Measurements from ENCODE around the gene GIGYF2. TPM values are rescaled to one million over a fixed set of nuclear protein-coding genes. Genes with fewer than 3 reads are reported as not detected.

GIGYF2 gene
- polyA plus RNA-seq, 2 donors = 10.9 to 11.0 TPM

DNA sequence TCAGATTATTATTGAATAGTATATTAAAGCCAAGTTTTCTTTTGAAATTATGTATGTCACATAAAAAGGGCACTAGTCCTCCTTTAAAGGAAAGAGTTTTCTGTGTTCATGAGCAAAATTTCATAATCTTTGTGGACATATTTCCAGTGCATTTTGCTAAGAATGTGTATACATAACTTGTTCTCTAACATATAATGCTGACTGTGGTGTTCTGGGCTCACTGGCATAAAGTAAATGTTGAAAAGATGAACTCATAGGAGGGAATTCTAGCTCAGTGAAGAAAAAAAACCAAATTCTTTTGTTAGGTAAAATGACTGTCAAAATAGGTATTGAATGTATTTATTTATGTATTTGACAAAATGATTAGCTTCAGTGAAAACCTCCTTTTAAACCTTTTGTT is 73.1 kb downstream of the GIGYF2 start:
- Histone ChIP-seq H3K27me3 (ENCODE audit: control insufficient read depth in 1 of 2, insufficient read depth in 2 of 2, low read length in 2 of 2) (no peaks in the 10 kb centered on the region), H3K4me1 (ENCODE audit: control insufficient read depth in 2 of 2, insufficient read depth in 2 of 2, low read length in 1 of 2) (peaks cover 0 to 2% of the 10 kb centered on the region in 2 donors), H3K36me3 (ENCODE audit: control insufficient read depth in 2 of 2, insufficient read depth in 2 of 2, low read length in 1 of 2) (peaks cover 3 to 9% of the 10 kb centered on the region in 2 donors)

DNA sequence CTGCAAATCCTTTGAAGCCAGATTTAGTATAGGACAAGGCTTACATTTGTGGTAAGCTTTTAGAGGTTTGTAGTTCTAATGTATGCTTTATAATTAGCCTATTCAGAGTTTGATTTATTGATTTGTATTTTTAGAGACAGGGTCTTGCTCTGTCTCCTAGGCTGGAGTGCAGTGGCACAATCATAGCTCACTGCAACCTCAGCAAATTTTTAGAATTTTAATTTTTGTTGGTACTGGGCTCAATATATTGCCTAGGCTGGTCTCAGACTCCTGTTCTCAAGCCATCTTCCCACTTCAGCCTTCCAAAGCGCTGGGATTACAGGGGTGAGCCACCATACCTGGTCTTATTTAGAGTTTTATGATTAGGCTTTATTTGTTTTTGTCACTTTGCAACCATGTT is 74.7 kb downstream of the GIGYF2 start:
- peaks cover 3 to 9% of the 10 kb centered on the region in 2 donors for H3K36me3 ChIP-seq (ENCODE audit: control insufficient read depth in 2 of 2, insufficient read depth in 2 of 2, low read length in 1 of 2)
- H3K9me3 ChIP-seq (ENCODE audit: control insufficient read depth in 2 of 2, insufficient read depth in 1 of 2, low read depth in 1 of 2, low read length in 1 of 2) = no peaks in the 10 kb centered on the region
- H3K4me3 ChIP-seq (ENCODE audit: low read depth in 1 of 2, low read length in 2 of 2) = no peak overlapping the region
- H3K27ac ChIP-seq (ENCODE audit: low read depth in 2 of 2, low read length in 1 of 2) = no peak overlapping the region
- no peaks in the 10 kb centered on the region for H3K27me3 ChIP-seq (ENCODE audit: control insufficient read depth in 1 of 2, insufficient read depth in 2 of 2, low read length in 2 of 2)
- peaks cover 0 to 2% of the 10 kb centered on the region in 2 donors for H3K4me1 ChIP-seq (ENCODE audit: control insufficient read depth in 2 of 2, insufficient read depth in 2 of 2, low read length in 1 of 2)
- WGBS, 2 donors = 97 to 100% methylated on average over 1 of the region's 1 CpG

More for the DNA sequence above, 73.1 kb downstream of the GIGYF2 start:
- H3K27ac ChIP-seq (ENCODE audit: low read depth in 2 of 2, low read length in 1 of 2) = no peak overlapping the region
- H3K9me3 ChIP-seq (ENCODE audit: control insufficient read depth in 2 of 2, insufficient read depth in 1 of 2, low read depth in 1 of 2, low read length in 1 of 2) = no peaks in the 10 kb centered on the region
- no peak overlapping the region for H3K4me3 ChIP-seq (ENCODE audit: low read depth in 1 of 2, low read length in 2 of 2)

DNA sequence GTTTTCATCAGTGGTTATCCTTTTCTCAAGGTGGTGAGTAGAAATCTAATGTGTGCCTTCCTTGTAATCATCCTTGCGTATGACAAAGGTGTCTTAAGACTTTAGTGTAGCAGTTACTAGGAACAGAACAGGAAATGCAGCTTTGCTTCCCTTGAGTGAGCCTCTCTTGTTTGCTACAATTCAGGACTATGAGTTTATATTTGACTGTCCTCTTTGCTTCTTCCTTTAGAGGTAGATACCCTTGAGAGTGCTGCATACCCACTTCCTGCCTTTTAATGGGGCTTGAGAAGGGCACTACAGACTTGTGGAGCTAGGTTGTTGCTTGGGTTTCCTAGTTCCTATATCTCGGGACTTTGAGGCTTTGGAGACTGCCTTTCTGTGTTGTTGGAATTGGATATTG is 75.4 kb downstream of the GIGYF2 start:
- Histone ChIP-seq H3K4me1 (ENCODE audit: control insufficient read depth in 2 of 2, insufficient read depth in 2 of 2, low read length in 1 of 2) (peaks cover 0 to 2% of the 10 kb centered on the region in 2 donors), H3K9me3 (ENCODE audit: control insufficient read depth in 2 of 2, insufficient read depth in 1 of 2, low read depth in 1 of 2, low read length in 1 of 2) (no peaks in the 10 kb centered on the region), H3K27me3 (ENCODE audit: control insufficient read depth in 1 of 2, insufficient read depth in 2 of 2, low read length in 2 of 2) (no peaks in the 10 kb centered on the region), H3K27ac (ENCODE audit: low read depth in 2 of 2, low read length in 1 of 2) (no peak overlapping the region), H3K36me3 (ENCODE audit: control insufficient read depth in 2 of 2, insufficient read depth in 2 of 2, low read length in 1 of 2) (peaks cover 3 to 9% of the 10 kb centered on the region in 2 donors), H3K4me3 (ENCODE audit: low read depth in 1 of 2, low read length in 2 of 2) (no peak overlapping the region)
- WGBS, 2 donors = 76 to 78% methylated on average over 2 of the region's 2 CpGs

DNA sequence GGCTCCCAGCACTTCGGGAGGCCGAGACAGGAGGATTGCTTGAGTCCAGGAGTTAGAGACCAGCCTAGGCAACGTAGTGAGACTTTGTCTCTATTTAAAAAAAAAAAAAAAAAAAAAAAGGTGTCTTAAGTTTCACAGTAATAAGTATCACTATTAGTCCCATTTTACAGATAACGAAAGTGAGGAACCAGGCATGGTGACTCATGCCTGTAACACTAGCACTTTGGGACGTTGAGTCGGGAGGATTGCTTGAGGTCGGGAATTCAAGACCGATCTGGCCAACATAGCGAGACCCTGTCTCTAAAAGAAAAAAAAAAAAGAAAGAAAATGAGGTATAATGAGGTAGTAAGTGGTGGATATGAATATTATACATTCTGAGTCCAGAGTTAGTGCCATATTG is 76.7 kb downstream of the GIGYF2 start:
- H3K9me3 ChIP-seq (ENCODE audit: control insufficient read depth in 2 of 2, insufficient read depth in 1 of 2, low read depth in 1 of 2, low read length in 1 of 2) = no peaks in the 10 kb centered on the region
- no peak overlapping the region for H3K27ac ChIP-seq (ENCODE audit: low read depth in 2 of 2, low read length in 1 of 2)
- 90 to 91% methylated on average over 9 of the region's 9 CpGs for WGBS, 2 donors
- H3K36me3 ChIP-seq (ENCODE audit: control insufficient read depth in 2 of 2, insufficient read depth in 2 of 2, low read length in 1 of 2) = peaks cover 3 to 4% of the 10 kb centered on the region in 2 donors
- H3K4me1 ChIP-seq (ENCODE audit: control insufficient read depth in 2 of 2, insufficient read depth in 2 of 2, low read length in 1 of 2) = peaks cover 0 to 2% of the 10 kb centered on the region in 2 donors
- H3K27me3 ChIP-seq (ENCODE audit: control insufficient read depth in 1 of 2, insufficient read depth in 2 of 2, low read length in 2 of 2) = no peaks in the 10 kb centered on the region
- H3K4me3 ChIP-seq (ENCODE audit: low read depth in 1 of 2, low read length in 2 of 2) = no peak overlapping the region

DNA sequence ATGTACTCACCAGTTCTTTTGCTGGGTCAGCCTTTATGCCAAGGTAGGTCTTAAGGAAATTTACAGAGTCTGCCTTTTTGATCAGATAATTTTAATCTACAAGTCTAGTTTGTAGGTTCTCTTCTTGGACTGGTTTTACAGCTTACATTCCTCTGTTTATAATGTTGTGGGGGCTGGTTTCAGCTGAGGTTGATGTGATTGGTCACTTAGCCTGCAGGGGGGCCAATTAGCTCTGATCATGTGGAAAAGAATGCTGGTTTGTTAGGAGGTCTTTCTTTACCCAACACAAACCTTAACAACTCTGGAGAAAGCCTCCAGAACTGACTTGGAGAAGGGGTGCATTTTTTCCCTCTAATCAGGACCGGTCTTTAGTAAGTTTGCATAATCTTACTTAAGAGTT is 79.3 kb downstream of the GIGYF2 start, which contains the start of gene KCNJ13:
KCNJ13 (minus strand) TSS at position 131 of the 400 bp plus-strand sequence. CDS start 5,203 bp downstream, outside the sequence.
- Histone ChIP-seq H3K27ac (ENCODE audit: low read depth in 2 of 2, low read length in 1 of 2) (no peak within 1 kb of the TSS), H3K9me3 (ENCODE audit: control insufficient read depth in 2 of 2, insufficient read depth in 1 of 2, low read depth in 1 of 2, low read length in 1 of 2) (no peaks in the 10 kb centered on the region), H3K27me3 (ENCODE audit: control insufficient read depth in 1 of 2, insufficient read depth in 2 of 2, low read length in 2 of 2) (no peaks in the 10 kb centered on the region), H3K4me1 (ENCODE audit: control insufficient read depth in 2 of 2, insufficient read depth in 2 of 2, low read length in 1 of 2) (peaks cover 0 to 2% of the 10 kb centered on the region in 2 donors), H3K36me3 (ENCODE audit: control insufficient read depth in 2 of 2, insufficient read depth in 2 of 2, low read length in 1 of 2) (peaks cover 0 to 2% of the 10 kb centered on the region in 2 donors), H3K4me3 (ENCODE audit: low read depth in 1 of 2, low read length in 2 of 2) (no peak within 1 kb of the TSS)
- 72 to 94% methylated on average over 1 of the region's 1 CpG for WGBS, 2 donors

DNA sequence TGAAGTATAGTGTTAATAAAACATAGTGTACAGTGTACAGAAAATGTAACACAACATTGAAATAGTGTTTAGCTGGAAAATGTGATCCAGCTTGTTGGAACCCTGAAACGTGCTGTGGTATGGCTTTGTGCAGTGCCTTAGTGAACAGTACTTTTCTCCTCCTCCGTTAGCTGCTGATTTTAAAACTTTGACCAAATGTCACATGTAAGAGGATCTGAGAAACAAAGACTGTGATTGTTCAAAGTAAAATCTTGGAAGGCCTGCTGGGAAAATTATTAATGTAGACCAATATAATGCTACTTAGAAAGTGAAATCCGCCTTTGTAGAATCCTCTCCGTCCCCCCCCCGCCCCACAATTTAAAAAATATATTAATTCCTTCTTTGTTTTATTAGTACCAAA is 80.1 kb downstream of the GIGYF2 start:
- H3K36me3 ChIP-seq (ENCODE audit: control insufficient read depth in 2 of 2, insufficient read depth in 2 of 2, low read length in 1 of 2) = peaks cover 0 to 2% of the 10 kb centered on the region in 2 donors
- H3K4me1 ChIP-seq (ENCODE audit: control insufficient read depth in 2 of 2, insufficient read depth in 2 of 2, low read length in 1 of 2) = peaks cover 0 to 2% of the 10 kb centered on the region in 2 donors
- H3K9me3 ChIP-seq (ENCODE audit: control insufficient read depth in 2 of 2, insufficient read depth in 1 of 2, low read depth in 1 of 2, low read length in 1 of 2) = no peaks in the 10 kb centered on the region
- no peaks in the 10 kb centered on the region for H3K27me3 ChIP-seq (ENCODE audit: control insufficient read depth in 1 of 2, insufficient read depth in 2 of 2, low read length in 2 of 2)
- 76 to 89% methylated on average over 5 of the region's 5 CpGs for WGBS, 2 donors
- H3K4me3 ChIP-seq (ENCODE audit: low read depth in 1 of 2, low read length in 2 of 2) = no peak overlapping the region
- no peak overlapping the region for H3K27ac ChIP-seq (ENCODE audit: low read depth in 2 of 2, low read length in 1 of 2)

DNA sequence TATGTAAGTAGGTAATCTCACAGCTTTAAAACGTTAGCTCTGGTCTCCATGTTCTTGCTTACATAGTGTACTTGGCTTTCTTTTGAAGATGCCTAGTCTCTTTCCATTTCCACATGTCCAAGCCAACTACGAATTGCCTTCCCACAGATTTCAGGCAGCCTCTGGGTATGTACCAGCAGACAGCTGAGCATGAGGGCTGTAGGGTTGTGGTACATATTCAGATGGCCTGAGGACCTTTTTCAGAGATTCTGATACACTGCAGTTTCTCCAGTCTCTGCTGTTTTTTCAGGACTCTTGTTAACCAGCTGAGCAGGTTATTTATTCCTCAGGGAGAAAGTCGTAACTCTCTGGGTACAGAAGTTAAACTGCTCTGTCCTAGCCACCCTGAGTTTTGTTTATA is 82.3 kb downstream of the GIGYF2 start:
- Histone ChIP-seq H3K27me3 (ENCODE audit: control insufficient read depth in 1 of 2, insufficient read depth in 2 of 2, low read length in 2 of 2) (no peaks in the 10 kb centered on the region), H3K27ac (ENCODE audit: low read depth in 2 of 2, low read length in 1 of 2) (peak overlapping the region in 1 of 2 donors; percentile 42), H3K4me1 (ENCODE audit: control insufficient read depth in 2 of 2, insufficient read depth in 2 of 2, low read length in 1 of 2) (no peaks in the 10 kb centered on the region), H3K36me3 (ENCODE audit: control insufficient read depth in 2 of 2, insufficient read depth in 2 of 2, low read length in 1 of 2) (no peaks in the 10 kb centered on the region), H3K4me3 (ENCODE audit: low read depth in 1 of 2, low read length in 2 of 2) (no peak overlapping the region), H3K9me3 (ENCODE audit: control insufficient read depth in 2 of 2, insufficient read depth in 1 of 2, low read depth in 1 of 2, low read length in 1 of 2) (no peaks in the 10 kb centered on the region)
- WGBS, 2 donors = 74 to 75% methylated on average over 3 of the region's 3 CpGs

DNA sequence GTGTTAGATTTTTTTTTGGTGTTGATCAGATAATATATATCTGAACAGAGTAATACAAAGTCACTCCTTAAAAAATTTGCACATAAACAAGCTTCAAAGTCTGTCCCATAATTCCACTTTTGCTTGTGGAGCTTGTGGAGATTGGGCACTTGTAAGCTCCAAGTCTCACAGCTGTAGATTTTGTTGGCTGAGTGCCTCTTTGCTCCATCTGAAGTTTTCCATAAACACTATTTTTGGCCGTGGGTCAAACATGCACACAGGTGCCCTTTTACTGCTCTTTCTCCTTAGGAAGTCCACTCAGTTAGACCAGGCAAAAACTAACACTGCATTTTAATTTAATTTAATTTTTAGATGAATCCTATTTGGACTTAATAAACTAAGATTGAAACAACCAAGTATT is 82.8 kb downstream of the GIGYF2 start:
- WGBS, 2 donors = 42 to 60% methylated on average over 1 of the region's 1 CpG
- Histone ChIP-seq H3K27ac (ENCODE audit: low read depth in 2 of 2, low read length in 1 of 2) (no peak overlapping the region), H3K4me1 (ENCODE audit: control insufficient read depth in 2 of 2, insufficient read depth in 2 of 2, low read length in 1 of 2) (no peaks in the 10 kb centered on the region), H3K27me3 (ENCODE audit: control insufficient read depth in 1 of 2, insufficient read depth in 2 of 2, low read length in 2 of 2) (no peaks in the 10 kb centered on the region), H3K36me3 (ENCODE audit: control insufficient read depth in 2 of 2, insufficient read depth in 2 of 2, low read length in 1 of 2) (no peaks in the 10 kb centered on the region), H3K4me3 (ENCODE audit: low read depth in 1 of 2, low read length in 2 of 2) (no peak overlapping the region), H3K9me3 (ENCODE audit: control insufficient read depth in 2 of 2, insufficient read depth in 1 of 2, low read depth in 1 of 2, low read length in 1 of 2) (no peaks in the 10 kb centered on the region)

DNA sequence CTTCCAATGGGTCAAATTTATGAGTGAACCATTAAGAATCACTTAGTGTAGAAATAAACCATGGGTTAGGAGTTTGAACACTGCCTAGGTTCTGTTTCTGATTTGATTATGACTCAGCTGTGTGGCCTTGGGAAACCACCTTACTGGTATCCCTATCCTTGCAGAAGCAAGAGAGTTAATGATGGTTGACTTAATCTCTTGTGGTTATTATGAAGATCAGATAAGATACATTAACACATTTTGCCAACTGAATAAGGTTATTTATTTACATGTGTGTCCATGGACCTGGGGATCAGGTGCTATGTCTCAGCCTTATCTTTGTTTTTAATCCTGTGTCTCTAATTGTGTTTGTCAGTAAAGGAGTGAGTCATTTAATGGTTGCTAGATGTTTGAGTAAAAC is 84.6 kb downstream of the GIGYF2 start:
- Histone ChIP-seq H3K36me3 (ENCODE audit: control insufficient read depth in 2 of 2, insufficient read depth in 2 of 2, low read length in 1 of 2) (peaks cover 2 to 5% of the 10 kb centered on the region in 2 donors), H3K27me3 (ENCODE audit: control insufficient read depth in 1 of 2, insufficient read depth in 2 of 2, low read length in 2 of 2) (no peaks in the 10 kb centered on the region), H3K9me3 (ENCODE audit: control insufficient read depth in 2 of 2, insufficient read depth in 1 of 2, low read depth in 1 of 2, low read length in 1 of 2) (no peaks in the 10 kb centered on the region), H3K4me3 (ENCODE audit: low read depth in 1 of 2, low read length in 2 of 2) (no peak overlapping the region), H3K4me1 (ENCODE audit: control insufficient read depth in 2 of 2, insufficient read depth in 2 of 2, low read length in 1 of 2) (no peaks in the 10 kb centered on the region), H3K27ac (ENCODE audit: low read depth in 2 of 2, low read length in 1 of 2) (no peak overlapping the region)

DNA sequence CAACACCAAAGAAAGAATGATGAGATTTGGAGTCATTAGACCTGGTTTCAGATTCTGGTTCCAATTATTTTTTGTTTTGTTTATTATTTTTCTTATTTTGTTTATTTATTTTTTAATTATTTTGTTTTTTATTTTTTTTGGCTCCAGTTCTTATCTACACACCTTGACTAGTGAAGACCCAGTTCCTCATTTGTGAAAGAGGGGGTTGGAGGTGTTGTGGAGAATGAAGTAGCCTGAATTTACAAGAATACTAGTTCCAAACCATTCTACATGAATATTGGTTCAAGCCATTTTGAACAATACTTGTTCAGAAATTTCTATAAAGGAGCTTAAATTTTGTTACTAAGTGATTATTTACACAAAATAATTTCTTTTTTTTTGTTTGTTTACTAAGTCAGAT is 86.1 kb downstream of the GIGYF2 start:
- H3K27ac ChIP-seq (ENCODE audit: low read depth in 2 of 2, low read length in 1 of 2) = no peak overlapping the region
- H3K27me3 ChIP-seq (ENCODE audit: control insufficient read depth in 1 of 2, insufficient read depth in 2 of 2, low read length in 2 of 2) = no peaks in the 10 kb centered on the region
- H3K36me3 ChIP-seq (ENCODE audit: control insufficient read depth in 2 of 2, insufficient read depth in 2 of 2, low read length in 1 of 2) = peaks cover 4 to 5% of the 10 kb centered on the region in 2 donors
- H3K4me3 ChIP-seq (ENCODE audit: low read depth in 1 of 2, low read length in 2 of 2) = no peak overlapping the region
- H3K4me1 ChIP-seq (ENCODE audit: control insufficient read depth in 2 of 2, insufficient read depth in 2 of 2, low read length in 1 of 2) = no peaks in the 10 kb centered on the region
- H3K9me3 ChIP-seq (ENCODE audit: control insufficient read depth in 2 of 2, insufficient read depth in 1 of 2, low read depth in 1 of 2, low read length in 1 of 2) = no peaks in the 10 kb centered on the region

Measured in esophagus (tissue), 2 donors.